HG03066 (cell line): ENCODE data around the gene LYPD1.

Experiments used
- ATAC-seq: cut with Tn5 transposase; IDR thresholded peaks from one replicate; pipeline ENCODE4 v1.9.1; 2021; ENCODE audit warnings: low read depth; ENCODE audit not compliant: unreplicated experiment

Gene LYPD1

GRCh38 chr2:132638313-132639040 is 31.5 kb downstream of the LYPD1 start:
- no peak for ATAC-seq

DNA sequence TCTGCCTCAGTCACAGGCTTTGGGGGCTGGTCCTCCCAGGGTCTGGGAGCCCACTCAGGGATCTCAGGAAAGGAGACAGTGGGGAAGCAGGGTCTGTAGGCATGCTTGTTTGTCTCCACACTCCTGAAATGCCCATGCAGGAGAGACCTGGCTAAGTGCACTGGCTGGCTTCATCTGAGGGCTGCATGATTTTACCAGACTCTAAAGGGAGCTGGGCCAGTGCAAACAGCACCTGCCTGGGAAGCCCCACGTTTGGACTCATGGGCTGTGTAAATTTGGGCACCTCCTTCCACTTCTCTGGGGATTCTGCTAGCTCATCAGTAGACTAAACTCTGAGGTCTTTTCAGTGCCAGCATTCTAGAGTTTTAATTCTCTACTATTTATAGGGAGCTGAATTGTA is 33.7 kb downstream of the LYPD1 start:
- ATAC-seq: no peak

DNA sequence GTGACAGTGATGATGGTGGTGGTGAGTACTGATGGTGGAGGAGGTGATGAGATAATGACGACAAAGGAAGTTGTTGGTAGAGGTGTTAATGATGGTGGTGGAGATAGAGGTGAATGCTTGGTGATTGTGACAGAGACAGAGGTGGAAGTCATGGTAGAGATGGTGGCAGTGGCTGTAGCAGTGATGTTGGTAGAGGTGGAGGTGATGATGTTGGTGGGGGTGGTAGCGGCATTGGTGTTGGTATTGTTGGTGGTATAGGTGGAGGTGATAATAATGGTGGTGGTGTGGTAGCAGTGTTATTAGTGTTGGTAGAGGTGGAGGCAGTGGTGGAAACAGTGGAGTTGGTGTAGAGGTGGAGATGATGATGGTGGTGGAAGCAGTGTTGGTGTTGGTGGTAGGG is 36.4 kb downstream of the LYPD1 start:
- no peak for ATAC-seq

DNA sequence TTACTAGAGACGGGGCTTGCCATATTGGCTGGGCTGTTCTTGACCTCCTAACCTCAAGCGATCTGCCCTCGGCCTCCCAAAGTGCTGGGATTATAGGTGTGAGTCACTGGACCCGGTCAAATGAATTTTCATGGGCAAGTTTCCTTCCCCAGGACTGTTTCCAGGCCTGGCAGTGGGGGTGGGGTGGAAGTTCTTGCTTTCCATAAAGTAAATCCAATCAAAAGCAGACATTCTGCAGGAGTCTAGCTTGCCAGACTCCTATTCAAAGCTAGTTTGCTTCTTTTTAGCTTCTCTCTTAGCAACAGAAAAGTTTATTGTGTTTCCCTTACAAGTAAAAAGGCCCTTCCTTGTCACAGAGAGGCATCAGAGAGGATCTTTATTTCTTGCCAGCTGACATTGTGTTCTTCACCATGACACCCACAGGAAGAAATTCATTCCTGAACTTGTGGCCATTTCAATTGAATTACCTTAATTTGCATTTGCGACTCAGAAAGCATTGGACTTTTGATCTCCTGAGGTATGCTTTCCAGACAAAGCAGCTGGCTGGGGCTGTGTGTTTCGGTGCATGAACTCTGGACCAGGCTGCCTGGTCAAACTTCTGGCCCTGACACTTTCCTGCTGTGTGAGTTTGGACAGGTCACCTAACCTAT is 37.9 kb downstream of the LYPD1 start:
- ATAC-seq: no peak

DNA sequence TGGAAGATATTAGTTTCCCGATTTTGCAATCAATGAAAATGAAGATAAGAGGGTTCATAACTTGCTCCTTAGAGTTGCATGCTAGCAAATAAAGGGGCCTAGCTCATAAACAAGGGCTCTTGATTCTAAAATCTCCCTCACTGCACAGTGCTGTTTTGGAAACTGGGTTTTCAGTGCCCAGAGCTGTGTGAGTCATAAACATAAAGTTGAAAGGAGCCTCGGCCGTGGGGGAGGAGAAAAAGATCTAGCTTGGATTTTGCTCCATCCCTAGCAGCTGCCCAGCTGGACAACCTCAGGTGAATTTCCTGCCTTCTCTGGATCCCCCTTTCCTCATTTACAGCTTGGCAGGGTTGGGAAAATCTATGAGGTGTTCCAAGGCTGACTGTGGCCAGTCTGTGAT is 42.5 kb downstream of the LYPD1 start:
- no peak for ATAC-seq

GRCh38 chr2:132623096-132623839 is 46.7 kb downstream of the LYPD1 start:
- no peak for ATAC-seq

GRCh38 chr2:132621131-132621875 is 48.7 kb downstream of the LYPD1 start:
- ATAC-seq: no peak

- ATAC-seq: no peak
Measured at GRCh38 chr2:132620115-132620514, 49.9 kb downstream of the LYPD1 start.

GRCh38 chr2:132618734-132619133 is 51.3 kb downstream of the LYPD1 start:
- ATAC-seq: no peak

DNA sequence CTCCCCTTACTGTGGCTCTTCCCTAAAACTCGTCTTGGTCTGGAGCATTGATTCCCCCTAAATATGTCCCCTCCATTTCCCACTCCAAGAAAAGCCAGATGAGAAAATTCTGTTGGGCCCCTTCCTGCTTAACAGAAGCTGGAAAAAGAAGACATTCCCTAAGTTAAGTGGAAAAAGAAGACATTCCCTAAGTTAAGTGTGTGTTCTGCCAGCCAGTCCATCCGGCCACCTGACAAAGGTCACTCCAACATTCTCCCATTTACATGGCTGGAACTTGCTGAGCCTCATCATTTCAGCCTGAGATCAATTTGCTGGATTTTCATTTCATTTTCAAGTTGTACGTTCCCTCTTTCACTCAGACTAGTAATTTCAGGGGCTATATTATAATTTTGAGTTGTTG is 52.0 kb downstream of the LYPD1 start:
- no peak for ATAC-seq

DNA sequence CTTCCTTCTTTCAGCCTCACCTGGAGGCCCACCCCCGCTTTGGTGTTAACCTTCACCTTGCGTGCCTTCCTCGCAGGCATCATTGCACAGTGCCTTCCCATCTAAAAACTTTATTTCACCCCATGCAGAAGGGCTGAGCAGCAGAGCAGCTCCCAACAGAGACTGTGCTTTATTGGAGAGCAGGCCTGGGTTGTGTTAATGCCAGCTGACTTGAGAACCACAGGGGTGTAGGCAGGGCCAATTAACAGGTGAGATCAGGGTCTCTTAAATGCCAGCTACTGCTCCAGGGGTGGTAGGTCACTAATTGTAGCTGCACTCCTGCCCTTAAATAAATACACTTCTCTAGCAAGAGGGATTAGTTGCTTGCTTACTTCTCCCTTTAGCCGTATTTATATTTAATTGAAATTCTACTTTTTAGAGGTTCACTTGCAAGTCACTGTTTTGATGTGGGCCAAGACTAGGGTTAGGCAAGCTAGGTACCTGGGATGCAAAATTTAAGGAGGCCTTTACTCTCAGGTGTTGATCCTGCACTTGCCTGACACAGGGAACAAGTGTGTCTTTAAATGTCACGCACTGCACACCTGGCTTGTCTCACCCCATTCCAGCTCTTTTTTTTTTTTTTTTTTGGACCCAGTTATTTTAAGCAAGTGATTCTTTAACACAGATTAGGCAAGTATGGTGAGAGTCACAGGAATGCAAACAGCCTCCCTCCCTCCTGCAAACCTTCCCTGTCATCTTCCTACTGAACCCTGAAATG is 54.5 kb downstream of the LYPD1 start:
- no peak for ATAC-seq

GRCh38 chr2:132611719-132612118 is 58.3 kb downstream of the LYPD1 start:
- ATAC-seq: no peak

DNA sequence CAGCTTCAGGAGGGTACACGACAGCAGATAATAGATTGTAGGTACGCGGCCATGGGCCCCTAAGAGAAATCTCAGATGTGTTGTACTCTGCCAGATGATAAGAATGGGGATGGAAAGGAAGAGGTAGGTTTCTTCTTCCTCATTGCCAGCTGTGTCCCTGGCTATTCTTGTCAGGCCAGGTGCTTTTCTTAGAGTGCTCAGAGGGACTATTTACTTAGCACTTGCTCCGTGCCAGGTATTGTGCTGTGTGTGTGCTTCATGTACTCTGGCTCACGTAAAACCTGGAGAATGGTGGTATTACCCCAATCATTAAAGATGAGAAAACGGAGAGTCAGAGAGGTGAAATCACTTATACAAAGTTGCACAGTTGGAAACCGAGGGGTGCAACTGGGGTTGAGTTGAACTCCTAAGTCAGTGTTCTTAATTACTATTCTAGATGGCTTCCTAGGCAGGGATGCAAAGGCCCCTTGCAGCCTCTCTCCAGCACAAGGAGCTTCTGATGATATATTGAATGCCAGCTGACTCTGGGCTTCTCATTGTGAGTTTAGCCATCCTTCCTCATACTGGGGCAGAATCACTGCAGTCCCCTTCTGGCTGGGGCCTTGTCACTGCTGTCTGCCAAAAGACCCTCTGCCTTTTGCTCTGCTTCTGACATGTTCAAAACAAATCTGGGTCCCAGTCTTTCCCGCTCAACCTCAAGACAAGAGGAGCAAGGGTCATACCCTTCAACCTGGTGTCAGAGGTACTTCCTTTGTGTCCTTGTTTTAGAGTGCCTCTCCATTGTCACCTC is 60.7 kb downstream of the LYPD1 start:
- no peak for ATAC-seq

- no peak for ATAC-seq
Measured at GRCh38 chr2:132608311-132608710, 61.7 kb downstream of the LYPD1 start.

DNA sequence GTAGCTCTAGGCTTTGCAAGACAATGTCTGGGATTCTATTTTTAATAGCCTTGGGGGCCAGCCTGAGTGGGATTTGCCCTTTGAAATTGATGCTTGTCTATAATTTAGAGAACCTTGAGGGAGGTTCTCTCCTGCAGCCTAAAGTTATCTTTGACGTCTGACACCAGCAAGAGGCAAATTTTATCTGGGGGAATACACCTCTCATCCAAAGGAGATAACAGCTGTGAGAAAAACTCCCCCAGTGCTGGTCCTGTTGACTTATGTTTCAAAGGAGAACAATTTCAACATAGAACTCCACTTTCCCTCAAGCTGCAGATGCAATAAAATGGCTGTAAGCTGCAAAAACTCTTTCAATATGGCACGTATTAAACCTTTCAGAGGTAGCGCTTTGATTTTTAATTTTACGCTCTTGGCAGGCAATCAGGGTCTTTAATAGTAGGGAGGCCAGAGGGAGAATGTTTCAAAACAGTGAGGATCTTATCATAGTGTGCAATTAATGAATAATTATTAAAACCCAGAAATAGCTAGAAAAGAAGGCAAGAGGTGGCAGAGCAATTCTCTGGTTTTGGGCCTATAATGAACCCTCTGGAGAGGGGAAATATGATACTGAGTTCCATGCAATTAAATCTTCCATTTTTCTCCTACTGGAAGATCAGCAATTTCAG is 62.4 kb downstream of the LYPD1 start:
- no peak for ATAC-seq

GRCh38 chr2:132606649-132607048 is 63.4 kb downstream of the LYPD1 start:
- no peak for ATAC-seq

DNA sequence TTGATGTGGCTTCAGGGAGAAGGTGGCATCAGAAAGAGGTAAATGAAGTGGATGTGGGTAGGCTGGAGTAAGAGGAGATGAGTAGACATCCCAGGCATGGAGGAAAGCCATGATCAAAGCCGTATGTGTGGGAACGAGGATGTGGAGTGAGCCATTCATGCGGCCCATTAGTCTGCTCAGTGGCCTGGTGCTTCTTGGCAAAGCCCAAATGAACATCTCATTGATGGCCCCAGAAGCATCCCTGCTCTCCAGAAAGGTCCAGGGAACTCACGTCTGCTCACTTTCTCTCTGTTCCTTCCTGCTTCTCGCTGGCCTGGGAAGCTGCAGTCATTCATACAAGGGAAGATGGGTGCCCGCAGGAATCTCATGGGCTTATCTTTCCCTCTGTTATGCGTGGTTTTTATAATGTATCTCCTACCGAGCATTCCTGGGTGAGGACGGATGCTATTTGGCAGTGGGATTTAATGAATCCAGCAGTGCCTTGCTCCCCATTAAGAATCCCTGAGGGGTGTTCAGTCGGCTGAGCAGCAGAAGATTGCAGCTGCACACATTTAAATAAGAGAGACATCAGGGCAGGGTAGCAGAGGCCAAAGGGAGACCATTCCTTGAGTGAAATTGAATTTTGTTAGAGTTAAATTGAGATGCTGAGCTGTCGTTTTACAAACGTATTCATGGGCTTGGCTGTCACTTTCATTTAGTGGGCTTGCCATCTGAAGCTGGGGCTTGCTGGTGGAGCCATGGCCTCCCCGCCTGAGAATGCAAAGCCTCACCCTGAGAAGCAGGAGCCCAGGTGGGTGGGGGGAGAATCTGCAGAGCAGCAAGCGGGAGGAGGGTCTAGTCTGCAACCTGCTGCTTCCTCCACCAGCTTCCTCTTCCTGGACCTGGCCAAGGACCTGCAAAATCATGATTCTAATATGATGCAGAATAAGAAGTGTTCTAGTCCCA is 64.5 kb downstream of the LYPD1 start:
- ATAC-seq: no peak

DNA sequence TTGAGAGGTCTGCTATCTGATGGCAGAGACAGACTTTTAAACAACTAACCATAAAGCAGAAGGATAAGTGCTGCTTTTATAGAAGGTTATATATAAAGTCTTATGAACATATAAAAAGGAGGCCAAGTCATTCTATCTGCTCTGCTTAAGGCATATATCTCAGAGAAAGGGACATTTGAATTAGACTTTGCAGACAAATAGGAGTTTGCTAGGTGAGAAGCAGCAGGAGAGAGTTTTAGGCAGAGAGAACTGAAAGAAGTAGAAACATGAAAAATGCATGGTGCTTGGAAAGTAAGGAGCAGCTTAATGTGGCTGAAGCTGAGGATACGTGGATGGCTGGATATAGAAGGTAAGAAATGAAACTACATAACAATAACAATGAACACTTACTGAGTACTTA is 65.4 kb downstream of the LYPD1 start:
- ATAC-seq: no peak
